HCT116 (cell line): Measurements from ENCODE around the gene SMIM41. TPM values are rescaled to one million over a fixed set of nuclear protein-coding genes. Genes with fewer than 3 reads are reported as not detected.

ENCODE experiments used
- ATAC-seq: fragments of 200-7000 bp; cut with Tn5 transposase; 2 replicates; pipeline ENCODE4 v1.9.1; 2020; ENCODE audit warnings: mild to moderate bottlenecking, moderate library complexity
- BruUV-seq: library from RNA; stranded (reverse); fragments of 400-500 nt; replicated peaks from 2 replicates; lab custom pipeline; 2021; lab: Mats Ljungman, UMichigan
- CTCF ChIA-PET: fragments of 300-600 bp; sonication (Branson Sonifier 250); formaldehyde crosslinking; loops from one replicate; lab custom pipeline; 2021; ENCODE audit warnings: antibody characterized with exemption; lab: Charles Lee
- POLR2A ChIA-PET: fragments of 300-600, 350-600 bp; sonication (Branson Sonifier 250); formaldehyde crosslinking; loops from one replicate; lab custom pipeline; 2021; ENCODE audit warnings: antibody characterized with exemption; lab: Charles Lee
- RAD21 ChIA-PET, 2 experiments: fragments of 300-600 bp; sonication (Branson Sonifier 250); formaldehyde crosslinking; loops; one replicate each; lab custom pipeline; 2023; ENCODE audit warnings: low total read pairs in 2 of 2; ENCODE audit not compliant: uncharacterized antibody in 2 of 2, unreplicated experiment in 2 of 2, low non-redundant PET in 1 of 2; lab: Charles Lee
- DNase-seq: peaks from one replicate; pipeline ENCODE4 v3.0.0-alpha.2; 2010; ENCODE audit warnings: low read depth, low spot score
- H2AFZ ChIP-seq: fragments of 200-600 bp; shearing (Covaris generic), sonication (generic); 2 replicates; pipeline ENCODE4 v1.6.1; 2017; ENCODE audit warnings: low read depth, mixed run types, mixed read lengths, antibody characterized with exemption, low read length; ENCODE audit not compliant: poor library complexity, severe bottlenecking
- H3K27ac ChIP-seq: 2 replicates; pipeline ENCODE4 v1.5.1; 2012; ENCODE audit warnings: low read depth, low read length
- H3K27me3 ChIP-seq: fragments of 200-600 bp; sonication (generic); 2 replicates; pipeline ENCODE4 v1.6.1; 2016; ENCODE audit warnings: mixed run types, low read length, mixed read lengths; ENCODE audit not compliant: insufficient read depth
- H3K36me3 ChIP-seq, 2 experiments: fragments of 200-500 bp in 1 of 2; fragments of 200-600 bp in 1 of 2; sonication (Bioruptor generic) in 1 of 2; sonication (generic) in 1 of 2; 2 replicates each; pipeline versions ENCODE4 v1.5.1 to v1.6.1; 2014 to 2016; ENCODE audit warnings: low read length in 2 of 2, inconsistent platforms in 1 of 2, mixed read lengths in 1 of 2, mixed run types in 1 of 2; ENCODE audit not compliant: insufficient read depth in 2 of 2, control insufficient read depth in 1 of 2
- H3K4me1 ChIP-seq, 2 experiments: fragments of 200-600 bp in 1 of 2; sonication (generic) in 1 of 2; 2 replicates each; pipeline versions ENCODE4 v1.5.1 to v1.6.1; 2012 to 2017; ENCODE audit warnings: low read length in 2 of 2, inconsistent platforms in 1 of 2, mild to moderate bottlenecking in 1 of 2, mixed read lengths in 1 of 2, mixed run types in 1 of 2, moderate library complexity in 1 of 2; ENCODE audit not compliant: insufficient read depth in 2 of 2, control insufficient read depth in 1 of 2
- H3K4me2 ChIP-seq: fragments of 200-600 bp; sonication (generic); 2 replicates; pipeline ENCODE4 v1.6.1; 2017; ENCODE audit warnings: mixed run types, low read length, mixed read lengths
- H3K4me3 ChIP-seq, 2 experiments: fragments of 200-600 bp in 1 of 2; sonication (generic) in 1 of 2; replicated peaks in 1 of 2; 2 replicates each; pipeline ENCODE4 v1.5.1; 2011 to 2016; ENCODE audit warnings: low read length in 2 of 2, control low read depth in 1 of 2, low read depth in 1 of 2, mild to moderate bottlenecking in 1 of 2, mixed read lengths in 1 of 2, mixed run types in 1 of 2
- H3K79me2 ChIP-seq: fragments of 200-600 bp; sonication (generic); 2 replicates; pipeline ENCODE4 v1.6.1; 2017; ENCODE audit warnings: mild to moderate bottlenecking, mixed run types, low read length, moderate library complexity, mixed read lengths; ENCODE audit not compliant: insufficient read depth
- H3K9ac ChIP-seq: fragments of 200-600 bp; sonication (generic); 2 replicates; pipeline ENCODE4 v1.6.1; 2016; ENCODE audit warnings: low read length, mixed read lengths
- H3K9me2 ChIP-seq: fragments of 200-600 bp; sonication (generic), shearing (Covaris generic); 2 replicates; pipeline ENCODE4 v1.6.1; 2017; ENCODE audit warnings: mixed run types, mild to moderate bottlenecking, moderate library complexity; ENCODE audit not compliant: insufficient read depth
- H3K9me3 ChIP-seq, 2 experiments: fragments of 200-500 bp in 1 of 2; fragments of 200-600 bp in 1 of 2; sonication (Bioruptor generic) in 1 of 2; sonication (generic) in 1 of 2; 2 replicates each; pipeline ENCODE4 v1.6.1; 2014 to 2017; ENCODE audit warnings: low read length in 2 of 2, mixed read lengths in 2 of 2, inconsistent platforms in 1 of 2, low read depth in 1 of 2, mild to moderate bottlenecking in 1 of 2, mixed run types in 1 of 2, moderate library complexity in 1 of 2; ENCODE audit not compliant: control insufficient read depth in 1 of 2, insufficient read depth in 1 of 2
- H4K20me1 ChIP-seq: fragments of 200-600 bp; sonication (generic), shearing (Covaris generic); 2 replicates; pipeline ENCODE4 v1.6.1; 2017; ENCODE audit warnings: mixed run types, mild to moderate bottlenecking, moderate library complexity; ENCODE audit not compliant: insufficient read depth
- CBX3 ChIP-seq: IDR thresholded peaks from 2 replicates; pipeline ENCODE4 v1.6.1; 2012; ENCODE audit warnings: low read depth
- EGR1 ChIP-seq: IDR thresholded peaks from 2 replicates; pipeline ENCODE4 v1.6.1; 2012; ENCODE audit warnings: low read depth
- ELF1 ChIP-seq: IDR thresholded peaks from 2 replicates; pipeline ENCODE4 v1.6.1; 2012; ENCODE audit warnings: low read depth, borderline replicate concordance
- EZH2 ChIP-seq: fragments of 200-600 bp; sonication (generic); IDR thresholded peaks from 2 replicates; pipeline ENCODE4 v1.6.1; 2017; ENCODE audit warnings: antibody characterized with exemption, mixed run types
- JUND ChIP-seq: IDR thresholded peaks from 2 replicates; pipeline ENCODE4 v1.6.1; 2012
- POLR2A ChIP-seq: IDR thresholded peaks from 2 replicates; pipeline ENCODE4 v1.7.0; 2011; ENCODE audit warnings: borderline replicate concordance; ENCODE audit not compliant: insufficient read depth, insufficient read length; ENCODE audit errors: extremely low read depth
- RAD21 ChIP-seq: IDR thresholded peaks from 2 replicates; pipeline ENCODE4 v1.6.1; 2012; ENCODE audit warnings: low read depth, mild to moderate bottlenecking
- SIN3A ChIP-seq: IDR thresholded peaks from 2 replicates; pipeline ENCODE4 v1.6.1; 2012; ENCODE audit warnings: low read depth
- SP1 ChIP-seq: IDR thresholded peaks from 2 replicates; pipeline ENCODE4 v1.6.1; 2012; ENCODE audit warnings: low read depth
- SRF ChIP-seq: IDR thresholded peaks from 2 replicates; pipeline ENCODE4 v1.6.1; 2012; ENCODE audit warnings: low read depth
- TCF7L2 ChIP-seq: IDR thresholded peaks from 2 replicates; pipeline ENCODE4 v1.7.0; 2011; ENCODE audit warnings: borderline replicate concordance, inconsistent platforms; ENCODE audit not compliant: insufficient read depth, insufficient read length; ENCODE audit errors: extremely low read depth
- YY1 ChIP-seq: IDR thresholded peaks from 2 replicates; pipeline ENCODE4 v1.6.1; 2011; ENCODE audit warnings: low read length, low read depth, moderate library complexity, mild to moderate bottlenecking; ENCODE audit not compliant: insufficient replicate concordance; ENCODE audit errors: extremely low read depth
- ZFX ChIP-seq: fragments of 450-650 bp; IDR thresholded peaks from 2 replicates; pipeline ENCODE4 v1.6.1; 2017
- ZNF274 ChIP-seq: fragments of 200-500 bp; sonication (Bioruptor generic); IDR thresholded peaks from 2 replicates; pipeline ENCODE4 v1.6.1; 2014; ENCODE audit warnings: mild to moderate bottlenecking, low read depth, low read length, inconsistent platforms
- intact Hi-C: fragments of 100-400 bp; cut with micrococcal nuclease; formaldehyde crosslinking; loops from 2 replicates; pipeline ENCODE4 v1.10.0; 2022
- total RNA-seq: library from RNA; stranded (reverse); gene quantifications from one replicate; pipeline ENCODE4 v1.2.1, GENCODE V29; 2021; ENCODE audit not compliant: unreplicated experiment
- TF ChIP-seq, protein P1 (sequence below): IDR thresholded peaks from 2 replicates; pipeline ENCODE4 v1.6.1; 2012; ENCODE audit warnings: low read depth
- TF ChIP-seq, protein P2 (sequence below), 3 experiments: fragments of 200-600 bp in 1 of 3; sonication (generic) in 1 of 3; IDR thresholded peaks in 2 of 3; conservative IDR thresholded peaks in 1 of 3; 2 replicates each; pipeline ENCODE4 v1.5.1; 2012 to 2017; ENCODE audit warnings: low read depth in 2 of 3, low read length in 2 of 3, antibody characterized with exemption in 1 of 3, borderline replicate concordance in 1 of 3, control low read depth in 1 of 3, mild to moderate bottlenecking in 1 of 3, mixed read lengths in 1 of 3, mixed run types in 1 of 3, moderate library complexity in 1 of 3; ENCODE audit not compliant: insufficient read depth in 1 of 3
- TF ChIP-seq, protein P3 (sequence below): IDR thresholded peaks from 2 replicates; pipeline ENCODE4 v1.6.1; 2012

The SMIM41 gene
- total RNA-seq, 1 experiment from 2014 or later: not detected

- TF ChIP-seq, protein P1, sequence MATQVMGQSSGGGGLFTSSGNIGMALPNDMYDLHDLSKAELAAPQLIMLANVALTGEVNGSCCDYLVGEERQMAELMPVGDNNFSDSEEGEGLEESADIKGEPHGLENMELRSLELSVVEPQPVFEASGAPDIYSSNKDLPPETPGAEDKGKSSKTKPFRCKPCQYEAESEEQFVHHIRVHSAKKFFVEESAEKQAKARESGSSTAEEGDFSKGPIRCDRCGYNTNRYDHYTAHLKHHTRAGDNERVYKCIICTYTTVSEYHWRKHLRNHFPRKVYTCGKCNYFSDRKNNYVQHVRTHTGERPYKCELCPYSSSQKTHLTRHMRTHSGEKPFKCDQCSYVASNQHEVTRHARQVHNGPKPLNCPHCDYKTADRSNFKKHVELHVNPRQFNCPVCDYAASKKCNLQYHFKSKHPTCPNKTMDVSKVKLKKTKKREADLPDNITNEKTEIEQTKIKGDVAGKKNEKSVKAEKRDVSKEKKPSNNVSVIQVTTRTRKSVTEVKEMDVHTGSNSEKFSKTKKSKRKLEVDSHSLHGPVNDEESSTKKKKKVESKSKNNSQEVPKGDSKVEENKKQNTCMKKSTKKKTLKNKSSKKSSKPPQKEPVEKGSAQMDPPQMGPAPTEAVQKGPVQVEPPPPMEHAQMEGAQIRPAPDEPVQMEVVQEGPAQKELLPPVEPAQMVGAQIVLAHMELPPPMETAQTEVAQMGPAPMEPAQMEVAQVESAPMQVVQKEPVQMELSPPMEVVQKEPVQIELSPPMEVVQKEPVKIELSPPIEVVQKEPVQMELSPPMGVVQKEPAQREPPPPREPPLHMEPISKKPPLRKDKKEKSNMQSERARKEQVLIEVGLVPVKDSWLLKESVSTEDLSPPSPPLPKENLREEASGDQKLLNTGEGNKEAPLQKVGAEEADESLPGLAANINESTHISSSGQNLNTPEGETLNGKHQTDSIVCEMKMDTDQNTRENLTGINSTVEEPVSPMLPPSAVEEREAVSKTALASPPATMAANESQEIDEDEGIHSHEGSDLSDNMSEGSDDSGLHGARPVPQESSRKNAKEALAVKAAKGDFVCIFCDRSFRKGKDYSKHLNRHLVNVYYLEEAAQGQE: no peak
These were observed 41.7 kb downstream of the SMIM41 start (continued) for GRCh38 chr12:52120951-52121823.

GRCh38 chr12:52121824-52122539 is 42.5 kb downstream of the SMIM41 start:
- H2AFZ ChIP-seq: peak overlapping the region; percentile 93
- no peaks in the 10 kb centered on the region for H4K20me1 ChIP-seq
- H3K4me1 ChIP-seq: peaks cover 0 to 18% of the 10 kb centered on the region in 2 experiments; a peak in 2 of 4 replicates
- H3K4me3 ChIP-seq: no peak overlapping the region
- H3K79me2 ChIP-seq: no peaks in the 10 kb centered on the region
- no peaks in the 10 kb centered on the region for H3K27me3 ChIP-seq
- peak overlapping the region; percentile 35 for H3K4me2 ChIP-seq
- no peaks in the 10 kb centered on the region for H3K9me2 ChIP-seq
- no peak for DNase-seq
- no peak overlapping the region for H3K27ac ChIP-seq
- RAD21 ChIA-PET: interaction anchor here (1.4 to 1.5 kb wide), 2 partner anchors 96 to 97 kb away, joined by 7 to 8 read pairs; no protein-coding TSS in a partner anchor
- no peaks in the 10 kb centered on the region for H3K9me3 ChIP-seq
- POLR2A ChIA-PET: interaction anchor here (0.8 to 1.0 kb wide), 3 partner anchors 25 to 97 kb away, joined by 3 to 5 read pairs (median 3); partner anchors contain the start of gene NR4A1
- CTCF ChIA-PET: interaction anchor here (0.8 to 3.8 kb wide), 17 partner anchors 8 to 758 kb away, joined by 3 to 74 read pairs (median 3); partner anchors contain the start of genes ATG101 and NR4A1
- ATAC-seq: peak; percentile 58
- intact Hi-C loops: no loop called here
- no peak overlapping the region for H3K9ac ChIP-seq
- no TSS peak for BruUV-seq
- H3K36me3 ChIP-seq: no peaks in the 10 kb centered on the region
- no peak for TF ChIP-seq SRF
- peak; percentile 59 for TF ChIP-seq TCF7L2
- TF ChIP-seq ZNF274: no peak
- TF ChIP-seq, protein P2, sequence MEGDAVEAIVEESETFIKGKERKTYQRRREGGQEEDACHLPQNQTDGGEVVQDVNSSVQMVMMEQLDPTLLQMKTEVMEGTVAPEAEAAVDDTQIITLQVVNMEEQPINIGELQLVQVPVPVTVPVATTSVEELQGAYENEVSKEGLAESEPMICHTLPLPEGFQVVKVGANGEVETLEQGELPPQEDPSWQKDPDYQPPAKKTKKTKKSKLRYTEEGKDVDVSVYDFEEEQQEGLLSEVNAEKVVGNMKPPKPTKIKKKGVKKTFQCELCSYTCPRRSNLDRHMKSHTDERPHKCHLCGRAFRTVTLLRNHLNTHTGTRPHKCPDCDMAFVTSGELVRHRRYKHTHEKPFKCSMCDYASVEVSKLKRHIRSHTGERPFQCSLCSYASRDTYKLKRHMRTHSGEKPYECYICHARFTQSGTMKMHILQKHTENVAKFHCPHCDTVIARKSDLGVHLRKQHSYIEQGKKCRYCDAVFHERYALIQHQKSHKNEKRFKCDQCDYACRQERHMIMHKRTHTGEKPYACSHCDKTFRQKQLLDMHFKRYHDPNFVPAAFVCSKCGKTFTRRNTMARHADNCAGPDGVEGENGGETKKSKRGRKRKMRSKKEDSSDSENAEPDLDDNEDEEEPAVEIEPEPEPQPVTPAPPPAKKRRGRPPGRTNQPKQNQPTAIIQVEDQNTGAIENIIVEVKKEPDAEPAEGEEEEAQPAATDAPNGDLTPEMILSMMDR (IDR thresholded peaks at IDR 0.05 in 2 of 3, conservative IDR thresholded peaks at IDR 0.05 in 1 of 3; ENCODE audit: borderline replicate concordance in 1 of 3, insufficient read depth in 1 of 3, low read depth in 2 of 3, low read length in 2 of 3): peak; percentile 70 to 83 (median 80)
- TF ChIP-seq EGR1: no peak
- TF ChIP-seq RAD21: peak; percentile 72
- no peak for TF ChIP-seq YY1
- TF ChIP-seq SIN3A: no peak
- TF ChIP-seq ELF1: no peak
- TF ChIP-seq EZH2: no peak
- TF ChIP-seq SP1: no peak
- no peak for TF ChIP-seq ZFX
- TF ChIP-seq POLR2A: no peak
- no peak for TF ChIP-seq JUND
- TF ChIP-seq, protein P3, sequence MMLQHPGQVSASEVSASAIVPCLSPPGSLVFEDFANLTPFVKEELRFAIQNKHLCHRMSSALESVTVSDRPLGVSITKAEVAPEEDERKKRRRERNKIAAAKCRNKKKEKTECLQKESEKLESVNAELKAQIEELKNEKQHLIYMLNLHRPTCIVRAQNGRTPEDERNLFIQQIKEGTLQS: no peak
- no peak for TF ChIP-seq CBX3
